D341Med (cell line): ENCODE measurements around the gene CSNK1E.
"Not testable (repeated sequence)": the region's sequence is repeated elsewhere in the genome, so short reads cannot be mapped to it uniquely, and the experiment has no call there.

Source experiments
- DNase-seq: peaks from one replicate; pipeline ENCODE4 v3.0.0; 2012; ENCODE audit warnings: low spot score

Gene CSNK1E

GRCh38 chr22:38317122-38317994 is at the start of gene CSNK1E:
TSS of gene CSNK1E (minus strand) at chr22:38317433. CDS start at chr22:38314157, 3,276 bp downstream.
- peak; percentile 96 for DNase-seq

DNA sequence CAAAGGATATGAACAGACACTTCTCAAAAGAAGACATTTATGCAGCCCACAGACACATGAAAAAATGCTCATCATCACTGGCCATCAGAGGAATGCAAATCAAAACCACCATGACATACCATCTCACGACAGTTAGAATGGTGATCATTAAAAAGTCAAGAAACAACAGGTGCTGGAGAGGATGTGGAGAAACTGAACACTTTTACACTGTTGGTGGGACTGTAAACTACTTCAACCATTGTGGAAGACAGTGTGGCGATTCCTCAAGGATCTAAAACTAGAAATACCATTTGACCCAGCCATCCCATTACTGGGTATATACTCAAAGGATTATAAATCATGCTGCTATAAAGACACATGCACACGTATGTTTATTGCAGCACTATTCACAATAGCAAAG is 48.6 kb upstream of the CSNK1E start:
- not testable (repeated sequence) for DNase-seq

GRCh38 chr22:38365174-38365573 is 47.9 kb upstream of the CSNK1E start:
- DNase-seq = not testable (repeated sequence)

- DNase-seq = not testable (repeated sequence)
Observed at GRCh38 chr22:38360560-38360959, 43.3 kb upstream of the CSNK1E start.

- not testable (repeated sequence) for DNase-seq
Observed at GRCh38 chr22:38359817-38360216, 42.6 kb upstream of the CSNK1E start.

- not testable (repeated sequence) for DNase-seq
Observed at GRCh38 chr22:38357971-38358370, 40.7 kb upstream of the CSNK1E start.

DNA sequence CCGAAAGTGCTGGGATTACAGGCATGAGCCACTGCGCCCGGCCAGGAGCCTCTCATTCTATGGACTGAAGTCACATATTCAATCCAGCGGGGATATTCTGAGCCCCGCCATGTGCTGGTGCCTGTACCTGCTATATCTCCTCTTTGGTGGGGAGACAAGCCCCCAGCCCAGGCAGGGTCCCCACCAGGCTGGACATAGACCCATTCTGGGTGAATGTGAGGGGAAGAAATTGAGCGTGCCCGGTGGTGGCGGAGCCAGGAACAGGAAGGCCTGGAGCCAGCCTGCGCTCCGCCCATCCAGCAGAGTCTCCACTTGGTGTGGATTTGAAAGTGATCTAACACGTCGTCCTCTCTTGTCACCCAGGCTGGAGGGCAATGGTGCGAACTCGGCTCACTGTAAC is 38.0 kb upstream of the CSNK1E start:
- DNase-seq = no peak

- no peak for DNase-seq
Observed at GRCh38 chr22:38353701-38354100, 36.5 kb upstream of the CSNK1E start.

- peak; percentile 95 for DNase-seq
Observed at GRCh38 chr22:38353142-38353629, 36.0 kb upstream of the CSNK1E start.

DNA sequence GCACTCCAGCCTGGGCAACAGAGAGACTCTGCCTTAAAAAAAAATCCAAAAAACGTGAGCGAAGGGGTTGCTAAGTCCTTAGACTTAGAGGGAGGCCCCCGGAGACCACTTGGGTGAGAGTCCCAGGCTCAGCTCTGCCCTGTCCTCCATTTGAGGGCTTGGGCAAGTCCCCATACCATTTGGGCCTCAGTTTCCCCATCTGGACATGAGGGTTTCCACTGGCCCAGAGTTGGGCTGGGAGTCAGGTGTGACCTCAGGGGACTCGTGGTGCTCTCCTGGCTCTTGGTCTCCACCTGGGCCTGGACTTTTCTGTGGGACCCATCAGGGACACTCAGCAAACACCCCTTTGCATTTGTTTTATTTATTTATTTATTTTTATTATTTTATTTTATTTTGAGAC is 35.2 kb upstream of the CSNK1E start:
- no peak for DNase-seq

GRCh38 chr22:38350444-38351359 is 33.5 kb upstream of the CSNK1E start:
- no peak for DNase-seq

GRCh38 chr22:38348751-38349496 is 31.7 kb upstream of the CSNK1E start:
- DNase-seq = no peak

GRCh38 chr22:38347944-38348750 is 30.9 kb upstream of the CSNK1E start:
- DNase-seq = no peak

- peak; percentile 22 for DNase-seq
Observed at GRCh38 chr22:38347181-38347943, 30.1 kb upstream of the CSNK1E start.

- peak; percentile 23 for DNase-seq
Observed at GRCh38 chr22:38346506-38346905, 29.3 kb upstream of the CSNK1E start.

- DNase-seq = no peak
Observed at GRCh38 chr22:38345782-38346181, 28.5 kb upstream of the CSNK1E start.

DNA sequence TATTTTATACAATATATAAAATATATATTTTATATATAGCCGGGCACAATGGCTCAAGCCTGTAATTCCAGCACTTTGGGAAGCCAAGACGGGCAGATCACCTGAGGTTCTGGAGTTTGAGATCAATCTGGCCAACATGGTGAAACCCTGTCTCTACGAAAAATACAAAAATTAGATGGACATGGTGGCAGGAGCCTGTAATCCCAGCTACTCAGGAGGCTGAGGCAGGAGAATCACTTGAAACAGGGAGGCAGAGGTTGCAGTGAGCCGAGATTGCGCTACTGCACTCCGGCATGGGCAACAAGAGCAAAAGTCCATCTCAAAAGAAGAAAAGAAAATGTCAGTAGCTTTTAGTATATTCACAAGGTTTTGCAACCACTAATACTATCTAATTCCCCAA is 22.7 kb upstream of the CSNK1E start:
- DNase-seq = not testable (repeated sequence)

DNA sequence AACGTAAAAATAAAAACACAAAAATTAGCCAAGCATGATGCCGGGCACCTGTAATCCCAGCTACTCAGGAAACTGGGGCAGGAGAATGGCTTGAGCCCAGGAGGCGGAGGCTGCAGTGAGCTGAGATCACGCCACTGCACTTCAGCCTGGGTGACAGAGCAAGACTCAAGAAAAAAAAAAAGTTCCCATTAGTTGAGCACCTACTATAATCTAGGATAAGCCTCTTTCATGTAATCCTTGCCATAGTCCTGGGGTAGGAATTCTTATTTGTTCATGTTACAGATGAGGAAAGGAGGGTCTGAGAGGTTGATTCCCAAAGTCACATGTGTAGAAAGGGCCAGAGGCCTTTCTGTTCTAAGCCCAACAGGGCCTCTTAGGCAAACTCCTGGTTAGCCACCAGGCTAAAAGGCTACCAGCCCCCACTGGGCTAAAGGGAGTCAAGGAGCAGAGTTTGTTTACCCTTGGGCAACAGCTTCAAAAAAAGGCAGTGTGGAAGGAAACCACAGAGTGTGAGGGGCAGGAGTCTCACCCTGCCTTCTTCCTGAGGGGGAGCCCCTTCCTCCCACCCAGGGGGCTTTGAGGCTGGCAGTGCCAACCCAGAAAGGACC is 21.6 kb upstream of the CSNK1E start:
- DNase-seq = peak; percentile 33

DNA sequence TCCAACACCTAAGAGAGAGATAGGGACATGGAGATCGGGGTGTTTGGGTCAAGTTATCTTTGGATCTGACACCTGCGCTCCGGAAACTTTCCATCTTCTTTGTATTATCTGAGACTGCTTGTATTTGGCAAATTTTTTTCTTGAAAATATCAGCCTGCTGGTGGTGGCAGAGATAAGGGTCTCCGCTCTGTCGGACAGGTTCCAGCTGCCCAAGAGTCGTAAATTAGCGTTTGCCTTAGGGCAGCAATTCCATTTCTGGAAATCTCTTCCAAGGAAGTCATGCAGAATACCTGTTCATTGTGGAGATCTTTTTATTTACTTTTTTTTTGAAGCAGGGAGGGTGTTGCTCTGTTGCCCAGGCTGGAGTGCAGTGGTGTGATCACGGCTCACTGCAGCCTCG is 19.5 kb upstream of the CSNK1E start:
- DNase-seq = no peak

DNA sequence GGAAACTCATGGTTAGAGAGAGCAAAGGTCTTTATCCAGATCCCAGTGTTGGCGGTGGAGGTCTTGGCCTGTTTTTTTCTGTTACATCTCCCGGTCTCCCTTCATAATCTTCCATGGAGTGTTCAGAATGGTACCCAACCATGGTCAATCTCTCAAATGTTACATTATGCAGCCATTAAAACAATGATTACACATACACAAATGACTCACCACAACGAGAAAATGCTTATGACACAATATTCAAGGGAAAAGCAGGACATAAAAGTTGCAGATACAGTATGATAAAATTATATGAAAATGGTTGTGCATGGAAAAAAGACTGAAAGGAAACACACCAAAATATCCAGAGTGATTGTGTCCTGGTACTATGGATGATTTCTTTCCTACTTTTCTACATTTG is 17.8 kb upstream of the CSNK1E start:
- no peak for DNase-seq
